GM12878 (cell line): ENCODE results near the gene CBLB. TPM values are rescaled to one million over a fixed set of nuclear protein-coding genes. Genes with fewer than 3 reads are reported as not detected.
A peak's percentile ranks its signal among the peaks of the same experiment; 100 is the strongest.

Source experiments
- ATF2 ChIP-seq: IDR thresholded peaks from 2 replicates; pipeline ENCODE4 v1.6.1; 2012; ENCODE audit warnings: low read length, inconsistent platforms
- ATF7 ChIP-seq: fragments of 450-650 bp; IDR thresholded peaks from 2 replicates; pipeline ENCODE4 v1.6.1; 2016; ENCODE audit warnings: low read depth, mild to moderate bottlenecking
- BRCA1 ChIP-seq: IDR thresholded peaks from 2 replicates; pipeline ENCODE4 v1.6.1; 2011; ENCODE audit warnings: low read depth, low read length, improper control_type of control experiment
- CHD2 ChIP-seq: IDR thresholded peaks from 2 replicates; pipeline ENCODE4 v1.6.1; 2011; ENCODE audit warnings: low read depth, low read length, improper control_type of control experiment, borderline replicate concordance
- CUX1 ChIP-seq: IDR thresholded peaks from 2 replicates; pipeline ENCODE4 v1.6.1; 2012; ENCODE audit warnings: improper control_type of control experiment, low read depth, low read length; ENCODE audit not compliant: insufficient replicate concordance
- EGR1 ChIP-seq, 2 experiments: IDR thresholded peaks; 1 replicate in 1 of 2; 2 replicates in 1 of 2; pipeline ENCODE4 v1.6.1; 2011 to 2012; ENCODE audit warnings: low read depth in 2 of 2, low read length in 2 of 2, borderline replicate concordance in 1 of 2, mild to moderate bottlenecking in 1 of 2, moderate library complexity in 1 of 2
- HSF1 ChIP-seq: fragments of 150-350 bp; IDR thresholded peaks from 2 replicates; pipeline ENCODE4 v1.6.1; 2014; ENCODE audit warnings: mild to moderate bottlenecking, low read depth, low read length
- IRF5 ChIP-seq: fragments of 450-650 bp; IDR thresholded peaks from 2 replicates; pipeline ENCODE4 v1.6.1; 2017; ENCODE audit warnings: borderline replicate concordance
- MLLT1 ChIP-seq: fragments of 450-650 bp; IDR thresholded peaks from 2 replicates; pipeline ENCODE4 v1.6.1; 2016; ENCODE audit warnings: mild to moderate bottlenecking
- MXI1 ChIP-seq: fragments of 150-350 bp; IDR thresholded peaks from 2 replicates; pipeline ENCODE4 v1.6.1; 2011; ENCODE audit warnings: low read depth, mild to moderate bottlenecking, inconsistent platforms, low read length, improper control_type of control experiment
- MYB ChIP-seq: fragments of 150-350 bp; IDR thresholded peaks from 2 replicates; pipeline ENCODE4 v1.6.1; 2014; ENCODE audit warnings: mild to moderate bottlenecking, low read depth, low read length, borderline replicate concordance
- NFIC ChIP-seq: IDR thresholded peaks from 2 replicates; pipeline ENCODE4 v1.6.1; 2012; ENCODE audit warnings: low read depth, mild to moderate bottlenecking, inconsistent platforms, low read length, moderate library complexity
- NFYA ChIP-seq: IDR thresholded peaks from 2 replicates; pipeline ENCODE4 v1.6.1; 2011; ENCODE audit warnings: low read depth, mild to moderate bottlenecking, low read length, improper control_type of control experiment, borderline replicate concordance
- NR2C2 ChIP-seq: IDR thresholded peaks from 2 replicates; pipeline ENCODE4 v1.6.1; 2011; ENCODE audit warnings: borderline replicate concordance, low read depth; ENCODE audit not compliant: control insufficient read depth, insufficient read length
- POLR2AphosphoS2 ChIP-seq: IDR thresholded peaks from 2 replicates; pipeline ENCODE4 v1.6.1; 2011; ENCODE audit warnings: low read depth, mild to moderate bottlenecking, low read length, improper control_type of control experiment, moderate library complexity
- SPI1 ChIP-seq: IDR thresholded peaks from 2 replicates; pipeline ENCODE4 v1.6.1; 2011; ENCODE audit warnings: low read depth, mild to moderate bottlenecking, low read length, moderate library complexity, borderline replicate concordance; ENCODE audit not compliant: insufficient read depth
- SREBF2 ChIP-seq: IDR thresholded peaks from 2 replicates; pipeline ENCODE4 v1.6.1; 2012; ENCODE audit warnings: mild to moderate bottlenecking, low read length
- ZNF217 ChIP-seq: fragments of 450-650 bp; IDR thresholded peaks from 2 replicates; pipeline ENCODE4 v1.6.1; 2017; ENCODE audit warnings: antibody characterized with exemption, mild to moderate bottlenecking
- ZNF24 ChIP-seq: fragments of 450-650 bp; IDR thresholded peaks from 2 replicates; pipeline ENCODE4 v1.6.1; 2017; ENCODE audit warnings: antibody characterized with exemption, mild to moderate bottlenecking
- polyA plus RNA-seq, 11 experiments: library from polyadenylated mRNA; depleted of rRNA in 4 of 11; unstranded in 6 of 11; stranded (reverse) in 5 of 11; fragments of >200 nt; fragmentation: Nextera tagmentation in 4 of 11; fragmentation: Illumina TruSeq in 1 of 11; extraction: Ambion mirVana in 4 of 11; extraction: Trizol in 1 of 11; gene quantifications; 1 replicate in 1 of 11; 2 replicates in 10 of 11; pipeline versions ENCODE4 v1.2.1 to v1.2.3, GENCODE V29; 2011 to 2016; ENCODE audit warnings: inconsistent platforms in 2 of 11, missing spikeins in 2 of 11, low read depth in 1 of 11
- total RNA-seq, 4 experiments: library from RNA; depleted of rRNA in 3 of 4; stranded (reverse); fragments of >200 nt in 3 of 4; fragmentation: Illumina TruSeq in 1 of 4; extraction: Trizol in 1 of 4; gene quantifications; 2 replicates each; pipeline versions ENCODE4 v1.2.1 to v1.2.3, GENCODE V29; 2013 to 2021

The CBLB gene
- total and polyA plus RNA-seq, 10 of the 15 experiments (the other 5 are each of a cell fraction or from before 2014, with no cell fraction given) = 17.2 to 107 (median 41.9) TPM

GRCh38 chr3:105806359-105806758 is 62.5 kb downstream of the CBLB start (continued):
- TF ChIP-seq ATF2 (peak; percentile 75), NFIC (peak; percentile 71; the same call in 1 of the 2 replicates), HSF1 (no peak), CUX1 (no peak), ZNF24 (no peak), MLLT1 (0 out of 2 replicates have a peak, but pooled peaks have one; percentile 22), POLR2AphosphoS2 (no peak), EGR1 (IDR thresholded peaks at IDR 0.05; ENCODE audit: borderline replicate concordance in 1 of 2, low read depth in 2 of 2, low read length in 2 of 2) (no peak), MXI1 (no peak), SREBF2 (no peak), ATF7 (peak; percentile 65; the same call in 1 of the 2 replicates), ZNF217 (no peak), IRF5 (no peak), SPI1 (no peak), NR2C2 (no peak), MYB (no peak), CHD2 (no peak), NFYA (no peak), BRCA1 (no peak)
